HEK293 (cell line): ENCODE results near the gene MPPED2.

Experiments
- CTCF ChIA-PET: fragments of 350-600 bp; formaldehyde crosslinking; extraction: SDS; loops from one replicate; lab custom pipeline; 2021; ENCODE audit warnings: antibody characterized with exemption; lab: Yijun Ruan, JAX
- POLR2A ChIA-PET: fragments of 300-600 bp; formaldehyde crosslinking; extraction: SDS; loops from one replicate; lab custom pipeline; 2020; ENCODE audit warnings: antibody characterized with exemption, inconsistent platforms; lab: Yijun Ruan, JAX
- H3K27ac ChIP-seq: fragments of 200-500 bp; sonication (Bioruptor generic); 2 replicates; pipeline ENCODE4 v1.5.1; 2014; ENCODE audit warnings: low read depth, low read length, control low read depth, inconsistent platforms; ENCODE audit errors: extremely low read depth
- H3K36me3 ChIP-seq, 2 experiments: fragments of 200-500 bp in 1 of 2; sonication (Bioruptor generic) in 1 of 2; 1 replicate in 1 of 2; 2 replicates in 1 of 2; pipeline ENCODE4 v1.5.1; 2014 to 2017; ENCODE audit warnings: inconsistent platforms in 2 of 2, low read length in 2 of 2; ENCODE audit not compliant: control insufficient read depth in 2 of 2, insufficient read depth in 1 of 2
- H3K4me1 ChIP-seq: fragments of 200-500 bp; sonication (Bioruptor generic); 2 replicates; pipeline ENCODE4 v1.5.1; 2014; ENCODE audit warnings: mild to moderate bottlenecking, low read length, inconsistent platforms; ENCODE audit not compliant: control insufficient read depth, insufficient read depth
- H3K4me3 ChIP-seq: 2 replicates; pipeline ENCODE4 v1.5.1; 2011; ENCODE audit warnings: low read depth, mild to moderate bottlenecking, control low read depth, low read length, moderate library complexity
- H3K9me3 ChIP-seq: fragments of 200-500 bp; sonication (Bioruptor generic); 2 replicates; pipeline ENCODE4 v1.5.1; 2014; ENCODE audit warnings: low read depth, low read length, inconsistent platforms; ENCODE audit not compliant: control insufficient read depth, insufficient read depth
- GLIS1 ChIP-seq: fragments of 450-650 bp; formaldehyde crosslinking; IDR thresholded peaks from 2 replicates; pipeline ENCODE4 v1.5.1; 2016; ENCODE audit warnings: missing biosample characterization, missing genetic modification characterization
- HOXD13 ChIP-seq: sonication (generic); formaldehyde crosslinking; IDR thresholded peaks from 2 replicates; pipeline ENCODE4 v1.8.0; 2022; ENCODE audit warnings: missing genetic modification reagents, borderline replicate concordance
- MZF1 ChIP-seq: fragments of 450-650 bp; formaldehyde crosslinking; IDR thresholded peaks from 2 replicates; pipeline ENCODE4 v1.5.1; 2017; ENCODE audit warnings: missing biosample characterization, missing genetic modification characterization, borderline replicate concordance
- WT1 ChIP-seq: fragments of 450-650 bp; formaldehyde crosslinking; IDR thresholded peaks from 2 replicates; pipeline ENCODE4 v1.5.1; 2016; ENCODE audit warnings: missing biosample characterization, missing genetic modification characterization
- YY2 ChIP-seq: fragments of 450-650 bp; formaldehyde crosslinking; IDR thresholded peaks from 2 replicates; pipeline ENCODE4 v1.5.1; 2016; ENCODE audit warnings: missing biosample characterization, missing genetic modification characterization
- ZBTB1 ChIP-seq: fragments of 450-650 bp; formaldehyde crosslinking; IDR thresholded peaks from 2 replicates; pipeline ENCODE4 v1.5.1; 2016; ENCODE audit warnings: missing biosample characterization, missing genetic modification characterization
- ZBTB21 ChIP-seq: fragments of 450-650 bp; formaldehyde crosslinking; IDR thresholded peaks from 2 replicates; pipeline ENCODE4 v1.5.1; 2017; ENCODE audit warnings: missing biosample characterization, missing genetic modification characterization
- ZFHX2 ChIP-seq: fragments of 450-650 bp; formaldehyde crosslinking; conservative IDR thresholded peaks from 2 replicates; pipeline ENCODE4 v1.5.1; 2016; ENCODE audit warnings: missing biosample characterization, missing genetic modification characterization
- ZFP3 ChIP-seq: fragments of 450-650 bp; formaldehyde crosslinking; IDR thresholded peaks from 2 replicates; pipeline ENCODE4 v1.5.1; 2016; ENCODE audit warnings: low read depth, missing biosample characterization, missing genetic modification characterization
- ZNF146 ChIP-seq: fragments of 450-650 bp; formaldehyde crosslinking; IDR thresholded peaks from 2 replicates; pipeline ENCODE4 v1.5.1; 2016; ENCODE audit warnings: missing biosample characterization, missing genetic modification characterization
- ZNF174 ChIP-seq: fragments of 450-650 bp; formaldehyde crosslinking; IDR thresholded peaks from 2 replicates; pipeline ENCODE4 v1.5.0; 2017; ENCODE audit warnings: missing biosample characterization, mild to moderate bottlenecking, missing genetic modification characterization
- ZNF266 ChIP-seq: fragments of 450-650 bp; formaldehyde crosslinking; IDR thresholded peaks from 2 replicates; pipeline ENCODE4 v1.5.1; 2016; ENCODE audit warnings: missing biosample characterization, missing genetic modification characterization, low read depth
- ZNF548 ChIP-seq: fragments of 450-650 bp; formaldehyde crosslinking; IDR thresholded peaks from 2 replicates; pipeline ENCODE4 v1.5.1; 2016; ENCODE audit warnings: missing biosample characterization, missing genetic modification characterization
- ZNF561 ChIP-seq: fragments of 450-650 bp; IDR thresholded peaks from 2 replicates; pipeline ENCODE4 v1.5.1; 2018; ENCODE audit warnings: missing biosample characterization, missing genetic modification characterization, borderline replicate concordance
- ZNF623 ChIP-seq: fragments of 450-650 bp; formaldehyde crosslinking; IDR thresholded peaks from 2 replicates; pipeline ENCODE4 v1.5.1; 2016; ENCODE audit warnings: missing biosample characterization, missing genetic modification characterization
- ZNF843 ChIP-seq: fragments of 450-650 bp; formaldehyde crosslinking; IDR thresholded peaks from 2 replicates; pipeline ENCODE4 v1.5.1; 2016; ENCODE audit warnings: missing biosample characterization, missing genetic modification characterization
- TF ChIP-seq, protein P1 (sequence below): fragments of 450-650 bp; formaldehyde crosslinking; IDR thresholded peaks from 2 replicates; pipeline ENCODE4 v1.5.1; 2016; ENCODE audit warnings: missing biosample characterization, missing genetic modification characterization
- TF ChIP-seq, protein P2 (sequence below): fragments of 450-650 bp; formaldehyde crosslinking; IDR thresholded peaks from 2 replicates; pipeline ENCODE4 v1.5.1; 2016; ENCODE audit warnings: missing biosample characterization, missing genetic modification characterization
- TF ChIP-seq, protein P3 (sequence below): fragments of 450-650 bp; formaldehyde crosslinking; conservative IDR thresholded peaks from 2 replicates; pipeline ENCODE4 v1.5.1; 2016; ENCODE audit warnings: low read depth, missing biosample characterization, missing genetic modification characterization

The MPPED2 gene

DNA sequence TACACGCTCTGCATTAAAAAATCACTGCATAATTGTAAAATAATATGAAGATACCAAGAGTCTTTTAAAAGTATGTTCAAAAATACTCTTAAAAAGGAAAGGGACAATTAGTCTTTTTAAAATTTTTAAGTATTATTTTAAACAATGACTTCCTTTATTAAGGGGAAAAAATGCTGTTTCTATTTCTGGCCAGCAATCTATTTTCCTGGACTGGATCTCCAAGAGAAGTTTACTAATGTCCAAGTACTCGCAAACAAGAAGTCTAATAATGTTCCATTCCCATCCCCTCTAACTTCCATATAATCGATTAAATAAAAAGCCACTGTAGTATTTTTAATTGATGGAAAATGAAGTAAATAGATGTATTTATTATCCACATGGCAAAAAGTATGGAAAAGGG, 123.7 kb downstream of the MPPED2 start (continued):
- TF ChIP-seq, protein P1, sequence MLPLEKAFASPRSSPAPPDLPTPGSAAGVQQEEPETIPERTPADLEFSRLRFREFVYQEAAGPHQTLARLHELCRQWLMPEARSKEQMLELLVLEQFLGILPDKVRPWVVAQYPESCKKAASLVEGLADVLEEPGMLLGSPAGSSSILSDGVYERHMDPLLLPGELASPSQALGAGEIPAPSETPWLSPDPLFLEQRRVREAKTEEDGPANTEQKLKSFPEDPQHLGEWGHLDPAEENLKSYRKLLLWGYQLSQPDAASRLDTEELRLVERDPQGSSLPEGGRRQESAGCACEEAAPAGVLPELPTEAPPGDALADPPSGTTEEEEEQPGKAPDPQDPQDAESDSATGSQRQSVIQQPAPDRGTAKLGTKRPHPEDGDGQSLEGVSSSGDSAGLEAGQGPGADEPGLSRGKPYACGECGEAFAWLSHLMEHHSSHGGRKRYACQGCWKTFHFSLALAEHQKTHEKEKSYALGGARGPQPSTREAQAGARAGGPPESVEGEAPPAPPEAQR (tag by site-specific recombination): no peak
- TF ChIP-seq HOXD13 (CRISPR knock-in tag): no peak

DNA sequence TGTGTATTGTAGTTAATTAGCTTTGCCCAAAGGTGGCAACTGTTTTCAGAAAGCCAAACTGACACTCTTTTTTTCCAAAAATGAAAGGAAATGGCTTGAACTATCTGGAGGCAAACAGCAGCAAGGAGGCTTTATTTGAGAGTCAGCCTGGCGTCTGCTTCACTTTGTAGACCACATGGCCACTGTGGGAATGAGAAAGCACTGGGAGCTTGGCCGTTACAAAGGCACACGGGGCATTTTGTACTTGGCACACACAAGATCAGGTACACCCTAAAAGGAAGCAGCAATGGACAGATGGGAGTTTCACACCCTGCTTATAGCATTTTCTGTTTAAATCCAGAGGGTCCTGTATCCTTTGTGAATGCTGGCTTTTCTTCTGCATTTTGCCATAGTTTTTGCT, 126.3 kb downstream of the MPPED2 start:
- CTCF ChIA-PET: no interaction called here
- no peak for TF ChIP-seq ZFP3
- no peak for TF ChIP-seq GLIS1 (tag by site-specific recombination)
- TF ChIP-seq ZNF843 (tag by site-specific recombination): no peak
- TF ChIP-seq YY2 (tag by site-specific recombination): no peak
- no peak for TF ChIP-seq ZNF174 (tag by site-specific recombination)
- TF ChIP-seq ZFHX2 (tag by site-specific recombination): no peak
- TF ChIP-seq MZF1 (tag by site-specific recombination): no peak
- no peak for TF ChIP-seq WT1
- no peak for TF ChIP-seq ZBTB21 (tag by site-specific recombination)
- TF ChIP-seq, protein P2, sequence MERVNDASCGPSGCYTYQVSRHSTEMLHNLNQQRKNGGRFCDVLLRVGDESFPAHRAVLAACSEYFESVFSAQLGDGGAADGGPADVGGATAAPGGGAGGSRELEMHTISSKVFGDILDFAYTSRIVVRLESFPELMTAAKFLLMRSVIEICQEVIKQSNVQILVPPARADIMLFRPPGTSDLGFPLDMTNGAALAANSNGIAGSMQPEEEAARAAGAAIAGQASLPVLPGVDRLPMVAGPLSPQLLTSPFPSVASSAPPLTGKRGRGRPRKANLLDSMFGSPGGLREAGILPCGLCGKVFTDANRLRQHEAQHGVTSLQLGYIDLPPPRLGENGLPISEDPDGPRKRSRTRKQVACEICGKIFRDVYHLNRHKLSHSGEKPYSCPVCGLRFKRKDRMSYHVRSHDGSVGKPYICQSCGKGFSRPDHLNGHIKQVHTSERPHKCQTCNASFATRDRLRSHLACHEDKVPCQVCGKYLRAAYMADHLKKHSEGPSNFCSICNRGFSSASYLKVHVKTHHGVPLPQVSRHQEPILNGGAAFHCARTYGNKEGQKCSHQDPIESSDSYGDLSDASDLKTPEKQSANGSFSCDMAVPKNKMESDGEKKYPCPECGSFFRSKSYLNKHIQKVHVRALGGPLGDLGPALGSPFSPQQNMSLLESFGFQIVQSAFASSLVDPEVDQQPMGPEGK (tag by site-specific recombination): no peak
- no peak for TF ChIP-seq ZBTB1
- no peak for TF ChIP-seq ZNF146 (tag by site-specific recombination)
- no peak for TF ChIP-seq ZNF548 (tag by site-specific recombination)
- TF ChIP-seq ZNF623 (tag by site-specific recombination): no peak
- TF ChIP-seq ZNF561 (tag by site-specific recombination): no peak
- no peak for TF ChIP-seq ZNF266 (tag by site-specific recombination)
- TF ChIP-seq, protein P3, sequence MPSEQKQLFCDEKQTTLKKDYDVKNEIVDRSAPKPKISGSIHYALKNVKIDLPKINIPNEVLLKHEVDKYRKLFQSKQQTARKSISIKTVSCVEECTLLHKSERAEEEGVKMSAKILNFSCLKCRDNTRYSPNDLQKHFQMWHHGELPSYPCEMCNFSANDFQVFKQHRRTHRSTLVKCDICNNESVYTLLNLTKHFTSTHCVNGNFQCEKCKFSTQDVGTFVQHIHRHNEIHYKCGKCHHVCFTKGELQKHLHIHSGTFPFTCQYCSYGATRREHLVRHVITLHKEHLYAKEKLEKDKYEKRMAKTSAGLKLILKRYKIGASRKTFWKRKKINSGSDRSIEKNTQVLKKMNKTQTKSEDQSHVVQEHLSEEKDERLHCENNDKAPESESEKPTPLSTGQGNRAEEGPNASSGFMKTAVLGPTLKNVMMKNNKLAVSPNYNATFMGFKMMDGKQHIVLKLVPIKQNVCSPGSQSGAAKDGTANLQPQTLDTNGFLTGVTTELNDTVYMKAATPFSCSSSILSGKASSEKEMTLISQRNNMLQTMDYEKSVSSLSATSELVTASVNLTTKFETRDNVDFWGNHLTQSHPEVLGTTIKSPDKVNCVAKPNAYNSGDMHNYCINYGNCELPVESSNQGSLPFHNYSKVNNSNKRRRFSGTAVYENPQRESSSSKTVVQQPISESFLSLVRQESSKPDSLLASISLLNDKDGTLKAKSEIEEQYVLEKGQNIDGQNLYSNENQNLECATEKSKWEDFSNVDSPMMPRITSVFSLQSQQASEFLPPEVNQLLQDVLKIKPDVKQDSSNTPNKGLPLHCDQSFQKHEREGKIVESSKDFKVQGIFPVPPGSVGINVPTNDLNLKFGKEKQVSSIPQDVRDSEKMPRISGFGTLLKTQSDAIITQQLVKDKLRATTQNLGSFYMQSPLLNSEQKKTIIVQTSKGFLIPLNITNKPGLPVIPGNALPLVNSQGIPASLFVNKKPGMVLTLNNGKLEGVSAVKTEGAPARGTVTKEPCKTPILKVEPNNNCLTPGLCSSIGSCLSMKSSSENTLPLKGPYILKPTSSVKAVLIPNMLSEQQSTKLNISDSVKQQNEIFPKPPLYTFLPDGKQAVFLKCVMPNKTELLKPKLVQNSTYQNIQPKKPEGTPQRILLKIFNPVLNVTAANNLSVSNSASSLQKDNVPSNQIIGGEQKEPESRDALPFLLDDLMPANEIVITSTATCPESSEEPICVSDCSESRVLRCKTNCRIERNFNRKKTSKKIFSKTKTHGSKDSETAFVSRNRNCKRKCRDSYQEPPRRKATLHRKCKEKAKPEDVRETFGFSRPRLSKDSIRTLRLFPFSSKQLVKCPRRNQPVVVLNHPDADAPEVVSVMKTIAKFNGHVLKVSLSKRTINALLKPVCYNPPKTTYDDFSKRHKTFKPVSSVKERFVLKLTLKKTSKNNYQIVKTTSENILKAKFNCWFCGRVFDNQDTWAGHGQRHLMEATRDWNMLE (tag by site-specific recombination): no peak
- Histone ChIP-seq H3K36me3 (no peaks in the 10 kb centered on the region), H3K4me1 (peaks cover 3% of the 10 kb centered on the region; the same call in 1 of the 2 replicates), H3K4me3 (no peak overlapping the region), H3K27ac (no peak overlapping the region), H3K9me3 (no peaks in the 10 kb centered on the region)
- POLR2A ChIA-PET: no interaction called here
